ENCODE measurements around the gene CAB39. TPM values are rescaled to one million over a fixed set of nuclear protein-coding genes. Genes with fewer than 3 reads are reported as not detected.

The CAB39 gene
- polyA plus RNA-seq, 1 donor from 2014 or later: 118 TPM

DNA sequence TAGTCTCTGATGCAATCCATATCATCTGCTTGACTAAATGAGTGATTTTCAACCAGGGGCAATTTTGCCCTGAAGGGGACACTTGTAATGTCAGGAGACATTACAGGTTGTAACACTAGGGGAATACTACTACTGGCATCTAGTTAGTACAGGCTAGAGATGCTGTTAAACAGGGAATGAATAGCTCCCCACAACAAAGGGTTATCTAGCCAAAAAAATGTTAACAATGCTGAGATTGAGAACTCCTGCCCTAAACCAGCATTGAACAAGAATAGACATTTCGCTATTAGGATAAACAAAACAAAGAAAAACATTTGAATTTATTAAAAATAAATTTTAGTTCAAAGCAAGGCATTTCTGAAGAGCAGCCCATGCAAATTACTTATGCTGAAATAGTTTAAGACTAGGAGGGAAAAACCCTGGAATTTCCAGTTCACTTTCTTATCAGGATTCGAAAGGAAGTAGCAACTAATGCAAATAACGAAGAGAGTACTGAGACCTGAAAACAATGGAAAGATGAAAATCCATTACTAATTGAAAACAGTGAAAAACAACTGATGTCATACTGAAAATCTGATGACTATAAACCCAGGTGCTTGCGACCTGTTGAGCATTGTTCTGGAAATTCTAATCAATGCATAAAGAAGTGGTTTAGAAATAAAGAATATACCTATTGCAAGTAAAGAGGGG is 53.1 kb downstream of the CAB39 start:
- H3K4me3 ChIP-seq (ENCODE audit: low read length): no peak overlapping the region
- H3K9me2 ChIP-seq (ENCODE audit: insufficient read depth, low read length): no peaks in the 10 kb centered on the region
- TF ChIP-seq SMC3 (conservative IDR thresholded peaks at IDR 0.05; ENCODE audit: poor library complexity) (no peak), EZH2 (IDR thresholded peaks at IDR 0.05; ENCODE audit: borderline replicate concordance, insufficient read depth, low read length, poor library complexity, severe bottlenecking) (no peak), EP300 (conservative IDR thresholded peaks at IDR 0.05; ENCODE audit: poor library complexity, severe bottlenecking) (no peak), TAF1 (IDR thresholded peaks at IDR 0.05; ENCODE audit: low read depth) (no peak), MXI1 (conservative IDR thresholded peaks at IDR 0.05; ENCODE audit: poor library complexity, severe bottlenecking) (no peak), RAD21 (conservative IDR thresholded peaks at IDR 0.05) (no peak), CTCF (IDR thresholded peaks at IDR 0.05; ENCODE audit: poor library complexity, severe bottlenecking) (no peak), REST (IDR thresholded peaks at IDR 0.05; ENCODE audit: borderline replicate concordance) (no peak), POLR2AphosphoS5 (IDR thresholded peaks at IDR 0.05) (no peak)
- no peak overlapping the region for H3K9ac ChIP-seq (ENCODE audit: low read length)
- no peaks in the 10 kb centered on the region for H4K20me1 ChIP-seq (ENCODE audit: insufficient read depth)
- H3K27me3 ChIP-seq (ENCODE audit: insufficient read depth, low read depth, low read length): no peaks in the 10 kb centered on the region
- H3F3A ChIP-seq (ENCODE audit: insufficient read depth, low read length, poor library complexity, severe bottlenecking): no peaks in the 10 kb centered on the region
- H2AFZ ChIP-seq (ENCODE audit: low read depth, low read length): no peak overlapping the region
- no peaks in the 10 kb centered on the region for H3K79me2 ChIP-seq (replicated peaks; ENCODE audit: insufficient read depth, low read length)
- peaks cover 8% of the 10 kb centered on the region for H3K36me3 ChIP-seq (ENCODE audit: insufficient read depth, low read length)
- H3K9me3 ChIP-seq (ENCODE audit: low read length): no peaks in the 10 kb centered on the region
- H3K27ac ChIP-seq (ENCODE audit: low read length): no peak overlapping the region
- no peak overlapping the region for H3K4me2 ChIP-seq (ENCODE audit: low read length)

GRCh38 chr2:230767862-230768388 is 55.3 kb downstream of the CAB39 start:
- no peaks in the 10 kb centered on the region for H3K79me2 ChIP-seq (replicated peaks; ENCODE audit: insufficient read depth, low read length)
- no peaks in the 10 kb centered on the region for H3K27me3 ChIP-seq (ENCODE audit: insufficient read depth, low read depth, low read length)
- no peaks in the 10 kb centered on the region for H3K9me2 ChIP-seq (ENCODE audit: insufficient read depth, low read length)
- no peak overlapping the region for H2AFZ ChIP-seq (ENCODE audit: low read depth, low read length)
- H3K4me2 ChIP-seq (ENCODE audit: low read length): no peak overlapping the region
- no peak for TF ChIP-seq EZH2 (IDR thresholded peaks at IDR 0.05; ENCODE audit: borderline replicate concordance, insufficient read depth, low read length, poor library complexity, severe bottlenecking)
- TF ChIP-seq REST (IDR thresholded peaks at IDR 0.05; ENCODE audit: borderline replicate concordance): no peak
- no peak for TF ChIP-seq MXI1 (conservative IDR thresholded peaks at IDR 0.05; ENCODE audit: poor library complexity, severe bottlenecking)
- no peak for TF ChIP-seq EP300 (conservative IDR thresholded peaks at IDR 0.05; ENCODE audit: poor library complexity, severe bottlenecking)
- no peak for TF ChIP-seq SMC3 (conservative IDR thresholded peaks at IDR 0.05; ENCODE audit: poor library complexity)
- TF ChIP-seq RAD21 (conservative IDR thresholded peaks at IDR 0.05): no peak
- no peak for TF ChIP-seq TAF1 (IDR thresholded peaks at IDR 0.05; ENCODE audit: low read depth)
- no peak for TF ChIP-seq POLR2AphosphoS5 (IDR thresholded peaks at IDR 0.05)
- no peak for TF ChIP-seq CTCF (IDR thresholded peaks at IDR 0.05; ENCODE audit: poor library complexity, severe bottlenecking)
- H4K20me1 ChIP-seq (ENCODE audit: insufficient read depth): no peaks in the 10 kb centered on the region
- no peak overlapping the region for H3K9ac ChIP-seq (ENCODE audit: low read length)
- no peak overlapping the region for H3K27ac ChIP-seq (ENCODE audit: low read length)
- no peaks in the 10 kb centered on the region for H3K9me3 ChIP-seq (ENCODE audit: low read length)
- H3K36me3 ChIP-seq (ENCODE audit: insufficient read depth, low read length): peaks cover 4% of the 10 kb centered on the region
- H3F3A ChIP-seq (ENCODE audit: insufficient read depth, low read length, poor library complexity, severe bottlenecking): no peaks in the 10 kb centered on the region
- no peak overlapping the region for H3K4me3 ChIP-seq (ENCODE audit: low read length)

Measured in neural cell (in vitro differentiated cells).